Transverse colon (tissue), 4 donors: ENCODE measurements around the gene RICTOR.

ENCODE experiments used
- POLR2AphosphoS5 ChIP-seq, 3 donors: sonication (generic); formaldehyde crosslinking; IDR thresholded peaks; one replicate each; pipeline ENCODE4 v1.6.1; 2016; ENCODE audit warnings: antibody characterized with exemption in 3 of 3
- TF ChIP-seq, protein P1 (sequence below), 5 experiments: fragments of 200-600 bp in 3 of 5; fragments of 450-650 bp in 2 of 5; sonication (generic) in 3 of 5; IDR thresholded peaks; 1 replicate in 2 of 5; 2 replicates in 3 of 5; pipeline ENCODE4 v1.5.1; 2016 to 2017; ENCODE audit warnings: antibody characterized with exemption in 5 of 5, inconsistent platforms in 3 of 5, mild to moderate bottlenecking in 2 of 5, moderate library complexity in 1 of 5

DNA sequence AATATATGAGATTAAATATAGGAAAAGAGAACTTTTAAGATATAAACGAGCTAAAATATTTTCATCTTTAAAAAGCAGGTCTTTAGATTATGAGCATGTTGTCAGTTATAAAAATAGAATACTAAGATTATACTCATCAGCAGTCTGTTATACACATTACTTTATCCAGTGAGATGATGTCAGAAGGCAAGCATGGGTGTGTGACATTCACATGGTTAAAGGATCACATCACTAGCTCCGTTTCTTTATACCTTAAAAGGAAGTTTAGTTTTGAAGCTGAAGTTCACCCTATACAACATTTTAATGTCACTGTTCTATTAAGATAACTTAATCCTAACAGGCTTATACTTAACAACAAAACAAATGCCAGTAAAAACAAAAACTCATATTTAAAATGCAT, 59.6 kb downstream of the RICTOR start:
- TF ChIP-seq, protein P1, sequence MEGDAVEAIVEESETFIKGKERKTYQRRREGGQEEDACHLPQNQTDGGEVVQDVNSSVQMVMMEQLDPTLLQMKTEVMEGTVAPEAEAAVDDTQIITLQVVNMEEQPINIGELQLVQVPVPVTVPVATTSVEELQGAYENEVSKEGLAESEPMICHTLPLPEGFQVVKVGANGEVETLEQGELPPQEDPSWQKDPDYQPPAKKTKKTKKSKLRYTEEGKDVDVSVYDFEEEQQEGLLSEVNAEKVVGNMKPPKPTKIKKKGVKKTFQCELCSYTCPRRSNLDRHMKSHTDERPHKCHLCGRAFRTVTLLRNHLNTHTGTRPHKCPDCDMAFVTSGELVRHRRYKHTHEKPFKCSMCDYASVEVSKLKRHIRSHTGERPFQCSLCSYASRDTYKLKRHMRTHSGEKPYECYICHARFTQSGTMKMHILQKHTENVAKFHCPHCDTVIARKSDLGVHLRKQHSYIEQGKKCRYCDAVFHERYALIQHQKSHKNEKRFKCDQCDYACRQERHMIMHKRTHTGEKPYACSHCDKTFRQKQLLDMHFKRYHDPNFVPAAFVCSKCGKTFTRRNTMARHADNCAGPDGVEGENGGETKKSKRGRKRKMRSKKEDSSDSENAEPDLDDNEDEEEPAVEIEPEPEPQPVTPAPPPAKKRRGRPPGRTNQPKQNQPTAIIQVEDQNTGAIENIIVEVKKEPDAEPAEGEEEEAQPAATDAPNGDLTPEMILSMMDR (IDR thresholded peaks at IDR 0.05), result no peak
- peak in 2 of 3 donors; percentile 10 to 36 for TF ChIP-seq POLR2AphosphoS5 (IDR thresholded peaks at IDR 0.05)
